ENCODE measurements around the gene KIF13A.

- no peak for TF ChIP-seq NFYA (IDR thresholded peaks at IDR 0.05; ENCODE audit: borderline replicate concordance, low read depth, low read length)
- TF ChIP-seq ELK1 (IDR thresholded peaks at IDR 0.05; ENCODE audit: low read depth, low read length) = no peak
- no peak for TF ChIP-seq YBX1 (IDR thresholded peaks at IDR 0.05)
- TF ChIP-seq JUND (IDR thresholded peaks at IDR 0.05; ENCODE audit: low read depth, low read length) = no peak
- no peak for TF ChIP-seq YY1 (IDR thresholded peaks at IDR 0.05; ENCODE audit: low read depth, low read length)
- no peak for TF ChIP-seq USF1 (IDR thresholded peaks at IDR 0.05; ENCODE audit: borderline replicate concordance, extremely low read length, insufficient read depth, low read depth, low read length)
- no peak for TF ChIP-seq CTCF (IDR thresholded peaks at IDR 0.05 in 2 of 3, conservative IDR thresholded peaks at IDR 0.05 in 1 of 3; ENCODE audit: control insufficient read depth in 2 of 3, extremely low read depth in 1 of 3, insufficient read depth in 1 of 3, low read depth in 3 of 3, low read length in 3 of 3)
- TF ChIP-seq POLR2A (IDR thresholded peaks at IDR 0.05; ENCODE audit: low read depth, low read length) = no peak
- no peak for TF ChIP-seq ESRRA (IDR thresholded peaks at IDR 0.05; ENCODE audit: low read length)
- TF ChIP-seq PRDM15 (CRISPR knock-in tag; IDR thresholded peaks at IDR 0.05) = no peak
- TF ChIP-seq NR2F1 (conservative IDR thresholded peaks at IDR 0.05) = no peak
Measured at GRCh38 chr6:17948725-17949124, 38.7 kb downstream of the KIF13A start.

All from GM12878 (cell line).